ENCODE measurements around the gene NKAIN4.
A peak's percentile ranks its signal among the peaks of the same experiment; 100 is the strongest.

NKAIN4 gene

GRCh38 chr20:63291811-63292210 is 37.5 kb upstream of the NKAIN4 start:
- intact Hi-C loops (cut with DNase I; ENCODE audit: low total_unique reads) = no loop called here
- peaks cover 16 to 27% (median 27%) of the 10 kb centered on the region in 3 donors for H3K36me3 ChIP-seq
- no peak overlapping the region for H3K27ac ChIP-seq
- H3K4me3 ChIP-seq = no peak overlapping the region
- peaks cover 0 to 5% (median 0%) of the 10 kb centered on the region in 4 donors for H3K4me1 ChIP-seq
- H3K27me3 ChIP-seq = peaks cover 0 to 50% of the 10 kb centered on the region in 2 donors
- no peak for TF ChIP-seq CTCF (IDR thresholded peaks at IDR 0.05)
- DNase-seq = no peak
- no peaks in the 10 kb centered on the region for H3K9me3 ChIP-seq

GRCh38 chr20:63290677-63291472 is 36.6 kb upstream of the NKAIN4 start:
- Histone ChIP-seq H3K9me3 (no peaks in the 10 kb centered on the region), H3K36me3 (peaks cover 20 to 36% (median 34%) of the 10 kb centered on the region in 3 donors), H3K4me1 (peaks cover 0 to 3% (median 0%) of the 10 kb centered on the region in 4 donors), H3K4me3 (no peak overlapping the region), H3K27ac (no peak overlapping the region), H3K27me3 (peaks cover 0 to 42% of the 10 kb centered on the region in 2 donors)
- intact Hi-C loops (cut with DNase I; ENCODE audit: low total_unique reads) = no loop called here
- TF ChIP-seq CTCF (IDR thresholded peaks at IDR 0.05) = peak; percentile 36 to 53
- DNase-seq = no peak

GRCh38 chr20:63290136-63290676 is 35.9 kb upstream of the NKAIN4 start:
- no peaks in the 10 kb centered on the region for H3K9me3 ChIP-seq
- intact Hi-C loops (cut with DNase I; ENCODE audit: low total_unique reads) = no loop called here
- no peaks in the 10 kb centered on the region for H3K4me1 ChIP-seq
- H3K27ac ChIP-seq = no peak overlapping the region
- TF ChIP-seq CTCF (IDR thresholded peaks at IDR 0.05) = no peak
- DNase-seq = no peak
- H3K4me3 ChIP-seq = no peak overlapping the region
- peaks cover 27 to 43% (median 40%) of the 10 kb centered on the region in 3 donors for H3K36me3 ChIP-seq
- peaks cover 0 to 35% of the 10 kb centered on the region in 2 donors for H3K27me3 ChIP-seq

GRCh38 chr20:63289311-63290135 is 35.3 kb upstream of the NKAIN4 start:
- DNase-seq = no peak
- H3K4me1 ChIP-seq = no peaks in the 10 kb centered on the region
- TF ChIP-seq CTCF (IDR thresholded peaks at IDR 0.05) = no peak
- no peaks in the 10 kb centered on the region for H3K9me3 ChIP-seq
- peaks cover 34 to 50% (median 47%) of the 10 kb centered on the region in 3 donors for H3K36me3 ChIP-seq
- H3K4me3 ChIP-seq = no peak overlapping the region
- peaks cover 0 to 29% of the 10 kb centered on the region in 2 donors for H3K27me3 ChIP-seq
- no peak overlapping the region for H3K27ac ChIP-seq
- intact Hi-C loops (cut with DNase I; ENCODE audit: low total_unique reads) = no loop called here

- no peaks in the 10 kb centered on the region for H3K9me3 ChIP-seq
- peaks cover 0 to 24% of the 10 kb centered on the region in 2 donors for H3K27me3 ChIP-seq
- TF ChIP-seq CTCF (IDR thresholded peaks at IDR 0.05) = no peak
- no peak overlapping the region for H3K27ac ChIP-seq
- peaks cover 36 to 58% (median 49%) of the 10 kb centered on the region in 3 donors for H3K36me3 ChIP-seq
- no peaks in the 10 kb centered on the region for H3K4me1 ChIP-seq
- H3K4me3 ChIP-seq = no peak overlapping the region
- intact Hi-C loops (cut with DNase I; ENCODE audit: low total_unique reads) = no loop called here
- DNase-seq = no peak
Observed at GRCh38 chr20:63288581-63289251, 34.5 kb upstream of the NKAIN4 start.

All from tibial artery (tissue), 4 donors.